PC-3 (cell line): ENCODE results near the gene KCNQ2. TPM values are rescaled to one million over a fixed set of nuclear protein-coding genes. Genes with fewer than 3 reads are reported as not detected.

ENCODE experiments used
- ATAC-seq: fragments of 200-7000 bp; cut with Tn5 transposase; 2 replicates; pipeline ENCODE4 v1.9.1; 2020; ENCODE audit warnings: mild to moderate bottlenecking, moderate library complexity
- BruUV-seq: library from RNA; stranded (reverse); fragments of 400-500 nt; replicated peaks from 2 replicates; lab custom pipeline; 2021; lab: Mats Ljungman, UMichigan
- CTCF ChIA-PET: fragments of 300-600 bp; sonication (Branson Sonifier 250); formaldehyde crosslinking; loops from one replicate; lab custom pipeline; 2022; ENCODE audit warnings: antibody characterized with exemption; lab: Charles Lee
- POLR2A ChIA-PET: fragments of 300-600 bp; sonication (Branson Sonifier 250); formaldehyde crosslinking; loops from one replicate; lab custom pipeline; 2022; ENCODE audit warnings: antibody characterized with exemption; ENCODE audit not compliant: unreplicated experiment; lab: Charles Lee
- DNase-seq: peaks from one replicate; pipeline ENCODE4 v3.0.0-alpha.2; 2015
- H2AFZ ChIP-seq: fragments of 300-600 bp; sonication (generic); 2 replicates; pipeline ENCODE4 v1.6.0; 2016; ENCODE audit warnings: antibody characterized with exemption, low read length
- H3F3A ChIP-seq: fragments of 300-600 bp; sonication (generic); one replicate; pipeline ENCODE4 v1.6.0; 2017; ENCODE audit warnings: antibody characterized with exemption, low read length, control low read depth, mild to moderate bottlenecking; ENCODE audit not compliant: unreplicated experiment
- H3K27ac ChIP-seq: fragments of 300-600 bp; sonication (generic); 2 replicates; pipeline ENCODE4 v1.5.1; 2016; ENCODE audit warnings: mild to moderate bottlenecking, low read length
- H3K27me3 ChIP-seq: fragments of 300-600 bp; sonication (generic); 2 replicates; pipeline ENCODE4 v1.6.1; 2016; ENCODE audit warnings: low read length, mixed read lengths
- H3K36me3 ChIP-seq: fragments of 300-600 bp; sonication (generic); 2 replicates; pipeline ENCODE4 v1.6.1; 2016; ENCODE audit warnings: low read depth, mixed run types, low read length, mixed read lengths
- H3K4me1 ChIP-seq: fragments of 300-600 bp; sonication (generic); 2 replicates; pipeline ENCODE4 v1.5.1; 2016; ENCODE audit warnings: low read length; ENCODE audit not compliant: insufficient read depth
- H3K4me2 ChIP-seq: fragments of 300-600 bp; sonication (generic); 2 replicates; pipeline ENCODE4 v1.6.0; 2016; ENCODE audit warnings: low read length
- H3K4me3 ChIP-seq: fragments of 300-600 bp; sonication (generic); 2 replicates; pipeline ENCODE4 v1.5.1; 2016; ENCODE audit warnings: mild to moderate bottlenecking, low read length, mixed read lengths
- H3K79me2 ChIP-seq: fragments of 300-600 bp; sonication (generic); 2 replicates; pipeline ENCODE4 v1.6.1; 2017; ENCODE audit warnings: low read length, mixed read lengths
- H3K9ac ChIP-seq: fragments of 300-600 bp; sonication (generic); 2 replicates; pipeline ENCODE4 v1.6.0; 2016; ENCODE audit warnings: mild to moderate bottlenecking, low read length
- H3K9me2 ChIP-seq: fragments of 300-600 bp; sonication (generic); replicated peaks from 2 replicates; pipeline ENCODE4 v1.6.1; 2016; ENCODE audit warnings: mixed run types, low read length, mixed read lengths
- H3K9me3 ChIP-seq: fragments of 300-600 bp; sonication (generic); 2 replicates; pipeline ENCODE4 v1.6.1; 2016; ENCODE audit warnings: low read length, mixed read lengths
- H4K20me1 ChIP-seq: fragments of 300-600 bp; sonication (generic); 2 replicates; pipeline ENCODE4 v1.6.1; 2016; ENCODE audit warnings: low read length, mixed read lengths
- CTCF ChIP-seq: fragments of 300-600 bp; sonication (generic); conservative IDR thresholded peaks from 2 replicates; pipeline ENCODE4 v1.5.1; 2017; ENCODE audit warnings: antibody characterized with exemption, low read depth, mild to moderate bottlenecking, low read length
- EZH2 ChIP-seq: fragments of 300-600 bp; sonication (generic); IDR thresholded peaks from one replicate; pipeline ENCODE4 v1.6.1; 2017; ENCODE audit warnings: antibody characterized with exemption, mild to moderate bottlenecking, low read length; ENCODE audit not compliant: unreplicated experiment
- EZH2phosphoT487 ChIP-seq: fragments of 300-600 bp; sonication (generic); IDR thresholded peaks from 2 replicates; pipeline ENCODE4 v1.6.1; 2018; ENCODE audit warnings: mild to moderate bottlenecking, antibody characterized with exemption, low read length, borderline replicate concordance
- intact Hi-C: fragments of 100-400 bp; cut with micrococcal nuclease; formaldehyde crosslinking; loops from 2 replicates; pipeline ENCODE4 v1.9.0; 2023
- total RNA-seq: library from RNA; depleted of rRNA; stranded (reverse); fragments of >200 nt; gene quantifications from 2 replicates; pipeline ENCODE4 v1.2.3, GENCODE V29; 2014

The KCNQ2 gene
- total RNA-seq, 1 experiment from 2014 or later: not detected

GRCh38 chr20:63404129-63405085 lies 68.0 kb downstream of the KCNQ2 start:
- no peak for DNase-seq
- H2AFZ ChIP-seq: no peak overlapping the region
- H3K4me3 ChIP-seq: no peak overlapping the region
- no peak overlapping the region for H3K9ac ChIP-seq
- ATAC-seq: no peak
- H4K20me1 ChIP-seq: no peaks in the 10 kb centered on the region
- intact Hi-C loops: no loop called here
- TF ChIP-seq EZH2 (no peak), EZH2phosphoT487 (no peak), CTCF (no peak)
- H3K79me2 ChIP-seq: no peaks in the 10 kb centered on the region
- POLR2A ChIA-PET: no interaction called here
- no peak overlapping the region for H3K27ac ChIP-seq
- H3K4me2 ChIP-seq: no peak overlapping the region
- no peaks in the 10 kb centered on the region for H3K4me1 ChIP-seq
- BruUV-seq: no TSS peak
- no peaks in the 10 kb centered on the region for H3K9me3 ChIP-seq
- H3K36me3 ChIP-seq: no peaks in the 10 kb centered on the region
- H3K27me3 ChIP-seq: peaks cover 27% of the 10 kb centered on the region
- no peaks in the 10 kb centered on the region for H3F3A ChIP-seq
- H3K9me2 ChIP-seq: no peaks in the 10 kb centered on the region
- CTCF ChIA-PET: no interaction called here

GRCh38 chr20:63403403-63404105 lies 68.9 kb downstream of the KCNQ2 start:
- intact Hi-C loops: no loop called here
- Histone ChIP-seq H3K4me1 (no peaks in the 10 kb centered on the region), H2AFZ (no peak overlapping the region), H3K27ac (no peak overlapping the region), H3F3A (no peaks in the 10 kb centered on the region), H3K9me2 (no peaks in the 10 kb centered on the region), H3K4me3 (no peak overlapping the region), H3K9me3 (no peaks in the 10 kb centered on the region), H3K36me3 (no peaks in the 10 kb centered on the region), H4K20me1 (no peaks in the 10 kb centered on the region), H3K9ac (no peak overlapping the region), H3K4me2 (no peak overlapping the region), H3K79me2 (no peaks in the 10 kb centered on the region), H3K27me3 (peaks cover 33% of the 10 kb centered on the region)
- no peak for ATAC-seq
- CTCF ChIA-PET: no interaction called here
- no peak for TF ChIP-seq EZH2
- no peak for TF ChIP-seq EZH2phosphoT487
- TF ChIP-seq CTCF: no peak
- POLR2A ChIA-PET: no interaction called here
- no peak for DNase-seq
- BruUV-seq: no TSS peak
